Measurements from ENCODE around the gene FAM90A1.
"Not testable (repeated sequence)": the region's sequence is repeated elsewhere in the genome, so short reads cannot be mapped to it uniquely, and the experiment has no call there.

- not testable (repeated sequence) for TF ChIP-seq CTCF (IDR thresholded peaks at IDR 0.05; ENCODE audit: insufficient read depth, low read length, poor library complexity, severe bottlenecking); EZH2phosphoT487 (conservative IDR thresholded peaks at IDR 0.05; ENCODE audit: low read length)
Measured at GRCh38 chr12:8261111-8261554, 33.7 kb upstream of the FAM90A1 start.
